ENCODE data around the gene HSPA1L.
"Not testable (repeated sequence)": the region's sequence is repeated elsewhere in the genome, so short reads cannot be mapped to it uniquely, and the experiment has no call there.

The HSPA1L gene

DNA sequence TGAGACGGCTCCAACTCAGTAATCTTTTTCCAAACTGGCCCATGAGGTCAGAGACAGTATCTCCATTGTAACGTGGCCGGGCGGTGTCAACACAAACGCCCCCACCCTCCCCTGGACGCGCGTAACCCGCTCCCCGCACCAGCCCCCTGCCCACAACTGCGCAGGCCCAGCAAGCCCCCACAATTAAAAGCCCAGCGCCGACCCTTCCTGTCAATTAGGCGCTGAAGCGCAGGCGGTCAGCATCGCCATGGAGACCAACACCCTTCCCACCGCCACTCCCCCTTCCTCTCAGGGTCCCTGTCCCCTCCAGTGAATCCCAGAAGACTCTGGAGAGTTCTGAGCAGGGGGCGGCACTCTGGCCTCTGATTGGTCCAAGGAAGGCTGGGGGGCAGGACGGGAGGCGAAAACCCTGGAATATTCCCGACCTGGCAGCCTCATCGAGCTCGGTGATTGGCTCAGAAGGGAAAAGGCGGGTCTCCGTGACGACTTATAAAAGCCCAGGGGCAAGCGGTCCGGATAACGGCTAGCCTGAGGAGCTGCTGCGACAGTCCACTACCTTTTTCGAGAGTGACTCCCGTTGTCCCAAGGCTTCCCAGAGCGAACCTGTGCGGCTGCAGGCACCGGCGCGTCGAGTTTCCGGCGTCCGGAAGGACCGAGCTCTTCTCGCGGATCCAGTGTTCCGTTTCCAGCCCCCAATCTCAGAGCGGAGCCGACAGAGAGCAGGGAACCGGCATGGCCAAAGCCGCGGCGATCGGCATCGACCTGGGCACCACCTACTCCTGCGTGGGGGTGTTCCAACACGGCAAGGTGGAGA, at the start of gene HSPA1L, which contains the start of gene HSPA1A:
TSS of gene HSPA1L (minus strand) at position 259 of the 814 bp plus-strand sequence. CDS start 3,311 bp downstream, outside the sequence.
TSS of gene HSPA1A (plus strand) at position 519 of the 814 bp plus-strand sequence. CDS start at position 733, 214 bp downstream.
- DNase-seq (ENCODE audit: low read depth in 1 of 2, low spot score in 1 of 2) = peak; percentile 43 to 50

DNA sequence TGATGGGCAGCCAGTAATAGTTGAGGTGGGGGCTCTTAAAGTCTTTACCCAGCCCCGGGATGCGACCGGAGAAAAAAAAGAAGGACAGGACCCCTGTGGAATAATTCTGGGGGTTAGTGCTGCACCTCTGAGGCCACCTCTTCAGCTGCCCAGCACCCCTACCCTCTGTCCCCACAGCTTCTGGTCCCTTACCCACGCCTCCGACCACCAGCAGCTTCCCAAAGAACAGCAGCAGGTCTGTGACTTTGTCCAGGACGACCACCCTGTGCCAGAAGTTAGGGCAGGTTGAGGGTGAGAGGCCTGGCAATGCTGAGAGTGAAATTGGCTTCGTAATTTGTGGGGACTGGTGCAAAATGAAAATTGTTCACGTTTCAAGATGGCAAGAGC, 49.7 kb upstream of the HSPA1L start:
- no peak for DNase-seq (ENCODE audit: low read depth in 1 of 2, low spot score in 1 of 2)

DNA sequence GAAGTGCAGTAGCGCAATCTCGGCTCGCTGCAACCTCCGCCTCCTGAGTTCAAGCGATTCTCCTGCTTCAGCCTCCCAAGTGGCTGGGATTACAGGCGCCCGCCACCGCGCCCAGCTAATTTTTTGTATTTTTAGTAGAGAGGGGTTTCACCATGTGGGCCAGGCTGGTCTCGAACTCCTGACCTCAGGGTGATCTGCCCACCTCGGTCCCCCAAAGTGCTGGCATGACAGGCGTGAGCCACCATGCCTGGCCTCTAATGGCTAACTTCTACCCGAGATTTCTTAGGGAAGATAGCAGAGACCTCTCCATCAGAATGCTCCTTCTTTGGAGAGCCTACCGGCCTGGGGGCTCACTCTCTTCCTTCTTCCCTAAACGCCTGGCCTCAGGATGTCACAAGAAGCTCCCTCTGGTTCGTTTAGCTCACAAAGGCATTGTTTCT, 49.1 kb upstream of the HSPA1L start:
- not testable (repeated sequence) for DNase-seq (ENCODE audit: low read depth in 1 of 2, low spot score in 1 of 2)

DNA sequence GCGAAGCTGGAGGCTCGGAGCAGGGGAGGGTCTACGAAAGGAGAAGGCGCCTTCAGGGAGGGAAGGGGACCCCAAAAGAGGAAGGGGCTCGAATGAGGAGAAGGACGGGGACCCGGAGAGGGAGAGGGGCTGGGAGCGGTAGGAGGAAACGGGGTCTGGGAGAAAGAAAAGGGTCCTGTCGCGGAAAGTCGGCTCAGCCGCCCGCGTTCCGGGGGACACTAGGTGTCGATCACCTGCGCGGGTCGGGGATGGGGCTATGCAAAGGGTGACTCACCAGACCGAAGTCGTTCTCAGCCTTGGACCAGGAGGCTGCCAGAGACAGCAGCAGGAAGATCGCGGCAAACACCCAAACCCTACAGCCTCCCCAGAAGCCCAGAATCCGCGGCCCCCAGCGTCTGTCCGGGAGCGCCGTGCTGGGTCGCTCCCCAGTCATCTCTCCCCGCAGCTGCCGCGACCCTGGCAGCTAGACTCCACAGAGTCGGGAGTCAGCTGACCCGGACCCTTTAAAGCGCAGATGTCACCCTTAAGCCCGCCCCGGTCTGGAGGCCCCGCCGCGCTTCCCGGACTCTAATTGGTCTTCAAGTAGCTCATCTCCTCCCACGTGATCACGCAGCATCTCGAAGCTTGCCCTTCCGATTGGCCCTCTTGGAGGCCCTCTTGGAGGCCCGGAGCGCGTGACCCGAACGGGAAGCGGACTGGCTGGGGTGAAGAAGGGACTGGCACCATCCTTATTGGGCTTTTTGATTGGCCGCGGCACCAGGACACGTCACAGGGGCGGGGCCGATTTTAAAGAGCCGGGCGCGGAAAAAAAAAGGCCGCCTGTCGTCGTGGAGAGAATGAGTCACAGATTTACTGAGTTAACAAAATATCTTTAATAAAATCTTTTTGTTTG, 47.5 kb upstream of the HSPA1L start, which contains the start of gene NEU1:
TSS of gene NEU1 (minus strand) at position 478 of the 892 bp plus-strand sequence. CDS start at position 433, 45 bp downstream.
- peak; percentile 97 to 98 for DNase-seq (ENCODE audit: low read depth in 1 of 2, low spot score in 1 of 2)

DNA sequence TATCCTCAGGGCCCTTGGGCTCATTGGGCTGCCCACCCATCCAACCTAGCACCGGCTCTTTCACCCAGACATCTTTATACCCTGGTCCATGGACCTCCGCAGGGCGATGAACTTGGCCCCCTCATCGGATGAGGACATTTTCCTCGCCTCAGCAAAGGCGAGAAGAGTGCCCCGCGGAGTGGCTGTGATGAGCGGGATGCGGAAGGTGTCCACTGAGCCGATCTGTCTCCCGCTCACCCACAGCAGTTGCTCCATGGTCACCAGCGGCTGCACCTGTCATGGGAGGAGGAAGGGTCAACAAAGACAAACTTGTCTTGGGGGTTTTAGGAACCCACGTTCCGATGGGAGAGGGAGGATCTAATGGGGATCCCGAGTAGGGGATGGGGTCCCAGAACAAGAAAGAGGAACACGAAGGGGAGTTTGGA, 46.8 kb upstream of the HSPA1L start:
- no peak for DNase-seq (ENCODE audit: low read depth in 1 of 2, low spot score in 1 of 2)

DNA sequence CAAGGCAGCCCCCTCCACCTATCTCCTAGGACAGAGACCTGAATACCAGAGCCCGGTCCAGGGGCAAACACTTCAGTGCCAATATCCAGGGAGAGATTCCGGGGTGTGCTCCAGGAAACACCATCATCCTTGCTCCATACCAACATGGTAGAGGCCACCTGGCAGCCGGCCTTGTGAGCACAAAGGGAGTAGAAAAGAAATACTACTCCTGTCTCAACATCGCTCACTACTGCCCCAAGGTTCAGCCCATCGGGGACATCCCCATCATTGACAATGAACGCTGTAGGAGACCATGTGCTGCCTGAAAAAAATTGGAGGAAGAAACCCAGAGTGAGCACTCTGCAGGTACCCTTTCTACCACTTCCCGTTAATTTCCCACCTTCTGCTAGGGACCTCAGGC, 46.1 kb upstream of the HSPA1L start:
- no peak for DNase-seq (ENCODE audit: low read depth in 1 of 2, low spot score in 1 of 2)

DNA sequence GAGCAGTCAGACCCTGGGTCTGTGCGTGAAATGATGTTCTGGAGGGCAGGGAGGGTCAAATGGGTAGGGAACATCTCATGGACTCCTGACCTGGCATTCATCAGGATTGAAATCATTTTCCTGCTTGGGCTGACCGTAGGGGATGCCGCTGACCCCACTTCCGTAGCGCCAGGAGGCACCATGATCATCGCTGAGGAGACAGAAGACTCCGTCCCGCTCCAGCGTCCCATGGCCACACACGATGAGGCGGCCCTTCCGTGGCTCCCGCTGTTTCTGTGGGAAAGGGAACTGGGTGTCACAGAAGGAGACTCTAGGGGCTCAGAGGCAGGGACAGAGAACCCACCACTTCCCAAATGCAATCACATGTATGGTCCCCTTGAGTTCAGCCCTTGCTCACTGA, 45.3 kb upstream of the HSPA1L start:
- no peak for DNase-seq (ENCODE audit: low read depth in 1 of 2, low spot score in 1 of 2)

DNA sequence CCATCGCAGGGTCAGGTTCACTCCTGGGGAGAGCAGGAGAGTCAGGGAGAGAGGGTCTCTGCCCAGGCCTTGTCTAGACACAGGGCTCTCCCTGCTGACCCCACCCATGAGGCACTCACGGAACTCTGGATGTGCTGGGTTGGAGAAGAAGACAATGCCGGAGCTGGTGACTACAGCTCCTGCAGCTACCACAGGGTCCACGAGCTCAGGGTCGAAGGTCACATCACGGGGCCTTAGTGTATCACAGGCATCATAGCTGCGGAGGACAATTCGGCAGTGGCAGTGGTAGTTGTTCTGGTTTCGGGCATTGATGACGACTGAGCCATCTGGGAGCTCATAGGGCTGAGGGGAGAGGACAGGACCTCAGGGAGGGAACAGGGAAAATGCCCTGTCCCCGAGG, 44.8 kb upstream of the HSPA1L start:
- no peak for DNase-seq (ENCODE audit: low read depth in 1 of 2, low spot score in 1 of 2)

DNA sequence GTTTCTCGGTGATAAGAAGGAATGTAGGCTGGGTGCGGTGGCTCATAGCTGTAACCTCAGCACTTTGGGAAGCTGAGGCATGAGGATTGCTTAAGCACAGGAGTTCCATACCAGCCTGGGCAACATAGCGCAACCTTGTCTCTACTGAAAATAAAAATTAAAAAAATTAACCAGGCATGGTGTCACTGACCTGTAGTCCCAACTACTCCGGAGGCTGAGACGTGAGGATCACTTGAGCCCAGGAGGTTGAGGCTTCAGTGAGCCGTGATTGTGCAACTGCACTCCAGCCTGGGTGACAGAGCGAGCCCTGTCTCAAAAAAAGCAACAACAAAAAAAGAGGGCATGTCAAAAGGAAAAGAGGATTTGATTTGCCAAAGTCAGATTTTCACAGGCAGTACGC, 43.6 kb upstream of the HSPA1L start:
- DNase-seq (ENCODE audit: low read depth in 1 of 2, low spot score in 1 of 2) = no peak

DNA sequence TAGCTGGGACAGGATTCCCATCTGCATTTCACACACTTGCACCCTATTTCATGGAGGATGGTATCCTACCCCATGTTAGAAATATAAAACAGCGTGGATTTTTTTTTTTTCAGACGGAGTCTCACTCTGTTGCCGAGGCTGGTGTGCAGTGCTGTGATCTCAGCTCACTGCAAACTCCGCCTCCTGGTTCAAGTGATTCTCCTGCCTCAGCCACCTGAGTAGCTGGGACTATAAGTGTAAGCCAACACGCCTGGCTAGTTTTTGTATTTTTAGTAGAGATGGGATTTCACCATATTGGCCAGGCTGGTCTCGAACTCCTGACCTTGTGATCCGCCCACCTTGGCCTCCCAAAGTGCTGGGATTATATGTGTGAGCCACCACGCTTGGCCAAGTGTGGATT, 42.7 kb upstream of the HSPA1L start:
- not testable (repeated sequence) for DNase-seq (ENCODE audit: low read depth in 1 of 2, low spot score in 1 of 2)

DNA sequence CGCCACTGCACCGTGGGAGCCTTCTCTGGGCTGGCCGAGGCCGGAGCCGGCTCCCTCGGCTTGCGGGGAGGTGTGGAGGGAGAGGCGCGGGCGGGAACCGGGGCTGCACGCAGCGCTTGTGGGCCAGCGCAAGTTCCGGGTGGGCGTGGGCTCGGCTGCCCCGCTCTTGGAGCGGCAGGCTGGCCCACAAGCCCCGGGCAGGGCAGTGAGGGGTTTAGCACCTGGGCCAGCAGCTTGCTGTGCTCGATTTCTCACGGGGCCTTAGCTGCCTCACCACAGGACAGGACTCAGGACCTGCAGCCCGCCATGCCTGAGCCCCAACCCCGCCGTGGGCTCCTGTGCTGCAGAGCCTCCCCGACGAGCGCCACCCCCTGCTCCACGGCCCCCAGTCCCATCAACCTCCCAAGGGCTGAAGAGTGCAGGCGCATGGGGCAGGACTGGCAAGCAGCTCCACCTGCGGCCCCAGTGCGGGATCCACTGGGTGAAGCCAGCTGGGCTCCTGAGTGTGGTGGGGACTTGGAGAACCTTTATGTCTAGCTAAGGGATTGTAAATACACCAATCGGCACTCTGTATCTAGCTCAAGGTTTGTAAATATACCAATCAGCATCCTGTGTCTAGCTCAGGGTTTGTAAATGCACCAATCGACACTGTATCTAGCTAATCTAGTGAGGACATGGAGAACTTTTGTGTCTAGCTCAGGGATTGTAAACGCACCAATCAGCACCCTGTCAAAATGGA, 37.1 kb upstream of the HSPA1L start:
- DNase-seq (ENCODE audit: low read depth in 1 of 2, low spot score in 1 of 2) = not testable (repeated sequence)

DNA sequence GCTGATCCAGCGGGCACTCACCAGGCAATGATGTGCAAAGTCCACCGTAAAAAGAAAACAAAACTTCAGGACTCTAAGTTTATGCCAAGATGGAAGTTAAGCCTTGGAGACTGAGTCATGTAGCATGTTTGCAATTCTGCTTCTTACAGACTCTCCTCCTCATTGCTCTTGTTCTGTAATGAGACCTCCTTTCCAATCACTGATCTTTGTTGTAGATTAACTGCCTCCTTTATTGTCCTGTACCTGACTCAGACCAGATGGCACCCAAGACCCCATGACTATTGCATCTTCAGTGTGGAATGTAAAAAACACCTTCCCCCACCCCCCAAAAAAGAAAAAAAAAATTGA, 36.4 kb upstream of the HSPA1L start:
- no peak for DNase-seq (ENCODE audit: low read depth in 1 of 2, low spot score in 1 of 2)

DNA sequence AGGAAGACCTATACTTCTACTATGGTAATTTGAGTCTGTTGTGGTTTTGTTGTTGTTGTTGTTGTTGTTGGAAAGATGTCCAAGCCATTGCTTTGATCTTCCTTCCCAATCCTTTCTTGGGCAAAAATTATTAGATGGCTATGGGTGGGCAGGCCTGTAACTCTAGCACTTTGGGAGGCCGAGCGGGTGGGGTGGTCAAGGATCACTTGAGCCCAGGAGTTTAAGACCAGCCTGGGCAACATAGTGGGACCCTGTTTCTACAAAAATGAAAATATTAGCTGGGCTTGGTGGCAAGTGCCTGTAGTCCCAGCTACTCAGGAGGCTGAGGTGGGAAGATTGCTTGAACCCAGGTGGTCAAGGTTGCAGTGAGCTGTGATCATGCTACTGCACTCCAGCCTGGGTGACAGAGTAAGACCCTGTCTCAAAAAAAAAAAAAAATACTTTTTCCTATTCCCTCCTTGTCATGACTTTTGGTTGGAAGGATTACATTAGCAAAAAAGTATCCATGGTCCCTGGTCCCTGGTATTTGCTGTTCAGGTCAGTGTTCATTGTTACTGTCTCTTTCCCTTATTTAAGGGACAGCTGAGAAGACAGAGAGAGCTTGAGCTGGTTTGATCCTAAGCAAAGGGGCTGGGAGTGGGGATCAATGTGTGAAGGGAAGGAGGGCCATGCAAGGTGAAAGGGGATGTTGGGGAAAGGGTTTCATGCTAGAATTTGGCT, 35.8 kb upstream of the HSPA1L start:
- no peak for DNase-seq (ENCODE audit: low read depth in 1 of 2, low spot score in 1 of 2)

DNA sequence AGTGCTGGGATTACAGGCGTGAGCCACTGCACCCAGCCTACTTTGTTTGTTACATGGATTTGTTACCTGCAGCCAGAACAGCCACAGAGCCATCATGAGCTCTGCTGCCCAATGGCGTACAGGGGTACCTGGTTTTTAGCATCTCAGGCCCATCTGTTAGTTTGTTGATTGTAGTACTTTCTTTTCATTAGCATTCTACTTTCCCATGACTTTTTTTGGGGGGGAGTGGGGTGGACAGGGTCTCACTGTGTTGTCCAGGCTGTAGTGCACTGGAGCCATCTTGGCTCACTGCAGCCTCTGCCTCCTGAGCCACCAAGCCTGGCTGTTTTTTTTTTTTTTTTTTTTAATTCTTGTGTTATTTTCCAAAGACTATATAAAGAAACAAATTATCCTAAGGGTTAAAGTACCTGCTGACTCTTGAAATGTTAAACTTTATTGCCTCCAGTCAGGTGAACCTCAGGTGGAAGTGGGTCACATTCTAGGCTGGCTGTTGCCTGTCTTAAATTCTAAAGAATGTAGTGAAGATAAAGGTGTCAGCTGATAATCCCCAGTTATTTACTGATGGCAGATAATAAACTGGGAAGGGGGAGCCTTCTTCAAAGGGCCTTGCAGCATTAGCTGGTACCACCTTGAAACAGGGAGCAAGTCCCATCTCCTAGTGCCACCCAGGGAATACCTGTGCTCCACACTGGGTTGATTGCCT, 32.3 kb upstream of the HSPA1L start:
- DNase-seq (ENCODE audit: low read depth in 1 of 2, low spot score in 1 of 2) = no peak

DNA sequence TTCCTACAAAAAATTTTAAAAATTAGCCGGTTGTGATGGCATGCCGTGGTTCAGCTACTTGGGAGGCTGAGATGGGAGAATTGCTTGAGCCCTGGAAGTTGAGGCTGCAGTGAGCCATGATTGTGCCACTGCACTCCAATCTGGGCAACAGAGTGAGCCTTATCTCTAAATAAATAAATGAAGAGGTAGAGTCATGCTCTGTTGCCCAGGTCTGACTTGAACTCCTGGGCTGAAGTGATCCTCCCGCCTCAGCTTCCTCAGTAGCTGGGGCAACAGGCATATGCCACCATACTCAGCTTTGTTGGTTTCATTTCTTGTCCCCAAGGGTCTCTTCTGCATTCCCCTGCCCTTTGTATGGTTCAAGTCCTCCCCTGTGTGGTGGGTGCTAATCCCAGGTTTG, 29.4 kb upstream of the HSPA1L start:
- no peak for DNase-seq (ENCODE audit: low read depth in 1 of 2, low spot score in 1 of 2)

DNA sequence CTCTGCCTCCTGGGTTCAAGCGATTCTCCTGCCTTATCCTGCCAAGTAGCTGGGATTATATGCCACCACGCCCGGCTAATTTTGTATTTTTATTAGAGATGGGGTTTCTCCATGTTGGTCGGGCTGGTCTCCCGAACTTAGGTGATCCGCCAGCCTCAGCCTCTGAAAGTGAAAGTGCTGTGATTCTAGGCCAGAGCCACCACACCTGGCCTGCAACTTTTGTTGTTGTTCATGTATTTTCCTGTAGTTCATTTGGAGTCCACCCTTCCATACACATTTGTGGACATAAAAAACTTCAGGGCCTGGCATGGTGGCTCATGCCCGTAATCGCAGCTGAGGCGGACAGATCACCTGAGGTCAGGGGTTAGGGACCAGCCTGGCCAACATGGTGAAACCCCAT, 27.0 kb upstream of the HSPA1L start:
- DNase-seq (ENCODE audit: low read depth in 1 of 2, low spot score in 1 of 2) = no peak

DNA sequence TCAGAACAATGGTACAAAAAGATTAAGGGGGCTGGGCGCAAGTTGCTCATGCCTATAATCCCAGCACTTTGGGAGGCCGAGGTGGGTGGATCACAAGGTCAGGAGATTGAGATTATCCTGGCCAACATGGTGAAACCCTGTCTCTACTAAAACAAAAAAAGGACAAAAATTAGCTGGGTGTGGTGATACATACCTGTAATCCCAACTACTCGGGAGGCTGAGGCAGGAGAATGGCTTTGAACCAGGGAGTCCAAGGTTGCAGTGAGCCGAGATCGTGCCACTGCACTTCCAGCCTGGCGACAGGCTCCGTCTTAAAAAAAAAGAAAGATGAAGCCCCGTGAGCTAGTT, 24.7 kb upstream of the HSPA1L start:
- not testable (repeated sequence) for DNase-seq (ENCODE audit: low read depth in 1 of 2, low spot score in 1 of 2)

DNA sequence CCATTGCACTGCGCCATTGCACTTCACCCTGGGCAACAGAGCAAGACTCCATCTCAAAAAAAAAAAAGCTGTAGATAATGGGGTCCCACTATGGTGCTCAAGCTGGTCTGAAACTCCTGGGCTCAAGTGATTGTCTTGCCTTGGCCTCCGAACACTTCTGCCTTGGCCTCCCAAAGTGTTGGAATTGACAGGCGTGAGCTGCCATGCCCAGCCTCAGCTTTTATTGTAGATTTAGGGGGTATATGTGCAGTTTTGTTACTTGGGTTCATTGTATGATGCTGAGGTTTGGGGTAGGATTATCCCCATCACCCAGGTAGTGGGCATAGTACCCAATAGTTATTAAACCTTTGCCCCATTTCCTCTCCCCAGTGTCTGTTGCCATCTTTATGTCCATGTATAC, 23.9 kb upstream of the HSPA1L start:
- DNase-seq (ENCODE audit: low read depth in 1 of 2, low spot score in 1 of 2) = no peak

DNA sequence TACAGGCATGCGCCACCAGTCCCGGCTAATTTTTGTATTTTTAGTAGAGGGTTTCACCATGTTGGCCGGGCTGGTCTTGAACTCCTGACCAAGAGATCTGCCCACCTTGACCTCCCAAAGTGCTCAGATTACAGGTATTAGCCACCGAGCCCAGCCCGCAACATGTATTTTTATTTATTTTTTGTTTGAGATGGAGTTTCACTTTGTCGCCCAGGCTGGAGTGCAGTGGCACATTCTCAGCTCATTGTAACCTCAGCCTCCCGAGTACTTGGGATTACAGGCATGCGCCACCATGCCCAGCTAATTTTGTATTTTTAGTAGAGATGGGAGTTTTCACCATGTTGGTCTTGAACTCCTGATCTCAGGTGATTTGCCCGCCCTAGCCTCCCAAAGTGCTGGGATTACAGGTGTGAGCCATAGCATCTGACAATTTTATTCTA, 23.1 kb upstream of the HSPA1L start:
- not testable (repeated sequence) for DNase-seq (ENCODE audit: low read depth in 1 of 2, low spot score in 1 of 2)

Data from activated T-helper 1 cell treated with anti-CD3 and anti-CD28 coated beads, Interleukin-2, amount 50 U/mL, for 16 hours (primary cell).